HepG2 (cell line): ENCODE measurements around the gene NEK5. TPM values are rescaled to one million over a fixed set of nuclear protein-coding genes. Genes with fewer than 3 reads are reported as not detected.

Source experiments
- ATAC-seq: fragments of 200-7000 bp; cut with Tn5 transposase; 3 replicates; pipeline ENCODE4 v1.9.1; 2020; ENCODE audit warnings: mild to moderate bottlenecking, moderate library complexity
- BruUV-seq: library from RNA; stranded (reverse); fragments of 400-500 nt; replicated peaks from 2 replicates; lab custom pipeline; 2021; lab: Mats Ljungman, UMichigan
- CTCF ChIA-PET: fragments of 300-600 bp; formaldehyde crosslinking; extraction: SDS; loops from one replicate; lab custom pipeline; 2021; ENCODE audit warnings: low total read pairs, inconsistent platforms, low intra/inter-chr PET ratio; lab: Yijun Ruan, JAX
- POLR2A ChIA-PET: fragments of 350-600 bp; sonication (Branson Sonifier 250); formaldehyde crosslinking; loops from one replicate; lab custom pipeline; 2020; ENCODE audit warnings: antibody characterized with exemption, inconsistent platforms; lab: Yijun Ruan, JAX
- DNase-seq: peaks from one replicate; pipeline ENCODE4 v3.0.0-alpha.2; 2015; ENCODE audit warnings: low spot score
- FAIRE-seq: peaks from 3 replicates; lab custom pipeline; 2011; peaks lifted over from hg19 to GRCh38; lab: Jason Lieb, UNC
- H2AFZ ChIP-seq: one replicate; pipeline ENCODE4 v1.6.1; 2011; ENCODE audit warnings: low read length, inconsistent platforms
- H3K27ac ChIP-seq: fragments of 300-600 bp; 3 replicates; pipeline ENCODE4 v1.8.0; 2011; ENCODE audit warnings: mixed run types, mild to moderate bottlenecking, mixed read lengths, low read length, inconsistent platforms; ENCODE audit not compliant: insufficient read depth; ENCODE audit errors: extremely low read length
- H3K27me3 ChIP-seq, 2 experiments: fragments of 200-600 bp in 1 of 2; 2 replicates in 1 of 2; 3 replicates in 1 of 2; pipeline versions ENCODE4 v1.6.0 to v1.8.0; 2011; ENCODE audit warnings: low read length in 2 of 2, mild to moderate bottlenecking in 2 of 2, moderate library complexity in 2 of 2, inconsistent platforms in 1 of 2; ENCODE audit not compliant: insufficient read depth in 2 of 2, control insufficient read depth in 1 of 2
- H3K36me3 ChIP-seq, 2 experiments: fragments of 200-600 bp in 1 of 2; replicated peaks in 1 of 2; 2 replicates in 1 of 2; 3 replicates in 1 of 2; pipeline versions ENCODE4 v1.5.1 to v1.8.0; 2011; ENCODE audit warnings: low read length in 2 of 2, inconsistent platforms in 1 of 2; ENCODE audit not compliant: insufficient read depth in 2 of 2, control insufficient read depth in 1 of 2
- H3K4me1 ChIP-seq: 2 replicates; pipeline ENCODE4 v1.5.1; 2012; ENCODE audit warnings: low read length, inconsistent platforms; ENCODE audit not compliant: insufficient read depth
- H3K4me2 ChIP-seq: 2 replicates; pipeline ENCODE4 v1.6.0; 2011; ENCODE audit warnings: low read depth, low read length, inconsistent platforms
- H3K4me3 ChIP-seq, 3 experiments: fragments of 200-600 bp in 1 of 3; sonication (generic), shearing (Covaris generic) in 1 of 3; replicated peaks in 1 of 3; 2 replicates each; pipeline ENCODE4 v1.5.1; 2011 to 2016; ENCODE audit warnings: low read length in 3 of 3, inconsistent platforms in 2 of 3, low read depth in 2 of 3, mild to moderate bottlenecking in 2 of 3, control low read depth in 1 of 3, mixed read lengths in 1 of 3; ENCODE audit not compliant: insufficient read depth in 1 of 3
- H3K79me2 ChIP-seq: one replicate; pipeline ENCODE4 v1.6.1; 2011; ENCODE audit warnings: low read length, inconsistent platforms; ENCODE audit not compliant: insufficient read depth
- H3K9ac ChIP-seq: 2 replicates; pipeline ENCODE4 v1.6.0; 2011; ENCODE audit warnings: mild to moderate bottlenecking, low read depth, low read length, inconsistent platforms; ENCODE audit not compliant: insufficient read depth
- H3K9me3 ChIP-seq: 2 replicates; pipeline ENCODE4 v1.5.1; 2012; ENCODE audit warnings: mild to moderate bottlenecking, low read length
- H4K20me1 ChIP-seq: 2 replicates; pipeline ENCODE4 v1.6.0; 2011; ENCODE audit warnings: inconsistent platforms, mild to moderate bottlenecking, low read length, moderate library complexity; ENCODE audit not compliant: insufficient read depth
- CBFB ChIP-seq: sonication (generic); formaldehyde crosslinking; IDR thresholded peaks from 2 replicates; pipeline ENCODE4 v1.4.0; 2020; ENCODE audit warnings: missing genetic modification reagents
- IKZF5 ChIP-seq: IDR thresholded peaks from 2 replicates; pipeline ENCODE4 v1.6.1; 2018; ENCODE audit warnings: missing genetic modification reagents, mild to moderate bottlenecking, missing compliant biosample characterization
- KIAA2018 ChIP-seq: sonication (generic); formaldehyde crosslinking; IDR thresholded peaks from 2 replicates; pipeline ENCODE4 v1.5.0; 2020; ENCODE audit warnings: mild to moderate bottlenecking, missing genetic modification reagents, borderline replicate concordance
- NFKB2 ChIP-seq: sonication (generic); formaldehyde crosslinking; IDR thresholded peaks from 2 replicates; pipeline ENCODE4 v1.4.0; 2020; ENCODE audit warnings: missing genetic modification reagents, borderline replicate concordance
- RAD21 ChIP-seq: fragments of 450-650 bp; formaldehyde crosslinking; IDR thresholded peaks from 2 replicates; pipeline ENCODE4 v1.5.0; 2020; ENCODE audit warnings: mild to moderate bottlenecking
- SMYD3 ChIP-seq: sonication (generic); formaldehyde crosslinking; IDR thresholded peaks from 2 replicates; pipeline ENCODE4 v1.8.1; 2023; ENCODE audit warnings: mild to moderate bottlenecking, missing genetic modification reagents
- SRF ChIP-seq: IDR thresholded peaks from 2 replicates; pipeline ENCODE4 v1.6.1; 2011; ENCODE audit warnings: mild to moderate bottlenecking, low read depth, low read length, moderate library complexity
- STAT6 ChIP-seq: sonication (generic); formaldehyde crosslinking; IDR thresholded peaks from 2 replicates; pipeline ENCODE4 v1.4.0; 2020; ENCODE audit warnings: missing genetic modification reagents, mild to moderate bottlenecking, borderline replicate concordance
- ZKSCAN1 ChIP-seq: fragments of 150-350 bp; IDR thresholded peaks from 2 replicates; pipeline ENCODE4 v1.6.1; 2014; ENCODE audit warnings: low read length
- ZMAT3 ChIP-seq: sonication (generic); formaldehyde crosslinking; conservative IDR thresholded peaks from 2 replicates; pipeline ENCODE4 v1.7.0; 2021; ENCODE audit warnings: missing genetic modification reagents
- ZNF703 ChIP-seq: sonication (generic); formaldehyde crosslinking; IDR thresholded peaks from 2 replicates; pipeline ENCODE4 v1.5.1; 2020; ENCODE audit warnings: missing genetic modification reagents, mild to moderate bottlenecking, moderate library complexity, borderline replicate concordance
- ZNF891 ChIP-seq: sonication (generic); formaldehyde crosslinking; IDR thresholded peaks from 2 replicates; pipeline ENCODE4 v1.5.0; 2020; ENCODE audit warnings: mild to moderate bottlenecking, missing genetic modification reagents
- ZSCAN22 ChIP-seq: sonication (generic); formaldehyde crosslinking; IDR thresholded peaks from 2 replicates; pipeline ENCODE4 v1.4.0; 2020; ENCODE audit warnings: mild to moderate bottlenecking, missing genetic modification reagents
- WGBS: methylation state at CpG from one replicate; pipeline ENCODE4 v1.1.6; 2017; ENCODE audit warnings: low lambda C conversion rate; 5-methylcytosine and 5-hydroxymethylcytosine counted together
- in situ Hi-C: cut with HindIII; loops from 2 replicates; pipeline ENCODE4 v1.10.0; 2017; ENCODE audit warnings: low pct_unique_long_range_greater_than_20kb; ENCODE audit not compliant: extremely low pct_ligation_motif_present
- intact Hi-C: fragments of 100-400 bp; cut with micrococcal nuclease; formaldehyde crosslinking; loops from one replicate; pipeline ENCODE4 v1.10.0; 2022; ENCODE audit not compliant: unreplicated experiment
- polyA plus RNA-seq, 8 experiments: library from polyadenylated mRNA; depleted of rRNA in 3 of 8; stranded (reverse) in 7 of 8; unstranded in 1 of 8; fragments of >200 nt; fragmentation: Illumina TruSeq in 4 of 8; extraction: Trizol in 4 of 8; gene quantifications; 2 replicates each; pipeline versions ENCODE4 v1.2.1 to v1.2.3, GENCODE V29; 2011 to 2016; ENCODE audit warnings: low read depth in 4 of 8, missing spikeins in 1 of 8, mixed read lengths in 1 of 8; ENCODE audit not compliant: insufficient read depth in 1 of 8
- total RNA-seq, 5 experiments: library from RNA; depleted of rRNA; stranded (reverse); fragments of >200 nt; fragmentation: Illumina TruSeq; extraction: Trizol; gene quantifications; 2 replicates each; pipeline ENCODE4 v1.2.3, GENCODE V29; 2016; ENCODE audit warnings: low read depth in 1 of 5

The NEK5 gene
- total and polyA plus RNA-seq, 2 of the 13 experiments (the other 11 are each of a cell fraction or from before 2014, with no cell fraction given) = 0.12 to 0.22 TPM

GRCh38 chr13:51999921-52000320, 129.0 kb downstream of the NEK5 start:
- Histone ChIP-seq H2AFZ (no peak overlapping the region), H3K36me3 (peaks cover 0 to 6% of the 10 kb centered on the region in 2 experiments; a peak in 2 of 5 replicates), H4K20me1 (peaks cover 42% of the 10 kb centered on the region), H3K9me3 (no peaks in the 10 kb centered on the region), H3K4me2 (peak overlapping the region; percentile 75; the same call in 1 of the 2 replicates), H3K4me1 (peaks cover 96% of the 10 kb centered on the region), H3K79me2 (peaks cover 96% of the 10 kb centered on the region), H3K27ac (peak overlapping the region; percentile 79), H3K4me3 (no peak overlapping the region), H3K9ac (no peak overlapping the region), H3K27me3 (no peaks in the 10 kb centered on the region)
- TF ChIP-seq ZMAT3 (CRISPR knock-in tag) (no peak), ZSCAN22 (CRISPR knock-in tag) (no peak), NFKB2 (CRISPR knock-in tag) (no peak), ZKSCAN1 (no peak), CBFB (CRISPR knock-in tag) (no peak), SRF (no peak), ZNF703 (CRISPR knock-in tag) (no peak), RAD21 (no peak), STAT6 (no peak), ZNF891 (CRISPR knock-in tag) (no peak), SMYD3 (CRISPR knock-in tag) (no peak), IKZF5 (CRISPR knock-in tag) (no peak), KIAA2018 (CRISPR knock-in tag) (no peak)
- in situ Hi-C loops (loop anchor here (25.0 kb wide), 1 partner anchor 462 kb away; the partner anchor contains the start of genes CKAP2 and VPS36), intact Hi-C loops (no loop called here)
- no peak for DNase-seq
- ChIA-PET CTCF (interaction anchor here (2.4 kb wide), 1 partner anchor 26 kb away, joined by 9 read pairs; no protein-coding TSS in a partner anchor), POLR2A (interaction anchor here (2.2 to 3.4 kb wide), 3 partner anchors 8 to 22 kb away, joined by 14 to 32 read pairs (median 25); partner anchors contain the start of genes ALG11 and ATP7B)
- no TSS peak for BruUV-seq
- FAIRE-seq = no peak
- ATAC-seq = no peak
- whole genome bisulfite sequencing = no CpG with 5 or more reads among the region's 1 CpG
